Rectal smooth muscle tissue (tissue), 1 donor: ENCODE measurements around the gene OSBPL2.

ENCODE experiments used
- H3K27ac ChIP-seq: one replicate; pipeline ENCODE4 v1.7.0; 2013; ENCODE audit warnings: low read depth, low read length, inconsistent platforms
- H3K27me3 ChIP-seq: one replicate; pipeline ENCODE4 v1.7.0; 2013; ENCODE audit warnings: low read length; ENCODE audit not compliant: control insufficient read depth, insufficient read depth
- H3K36me3 ChIP-seq: one replicate; pipeline ENCODE4 v1.7.0; 2013; ENCODE audit warnings: low read length; ENCODE audit not compliant: control insufficient read depth, insufficient read depth
- H3K4me1 ChIP-seq: one replicate; pipeline ENCODE4 v1.7.0; 2013; ENCODE audit warnings: low read length; ENCODE audit not compliant: control insufficient read depth, insufficient read depth
- H3K4me3 ChIP-seq: one replicate; pipeline ENCODE4 v1.7.0; 2013; ENCODE audit warnings: low read length
- H3K9ac ChIP-seq: one replicate; pipeline ENCODE4 v1.7.0; 2013; ENCODE audit warnings: low read length

Gene OSBPL2

GRCh38 chr20:62243906-62244515 lies 5.7 kb downstream of the OSBPL2 start:
- H3K36me3 ChIP-seq, result no peaks in the 10 kb centered on the region
- peaks cover 4% of the 10 kb centered on the region for H3K4me1 ChIP-seq
- no peak overlapping the region for H3K4me3 ChIP-seq
- no peaks in the 10 kb centered on the region for H3K27me3 ChIP-seq
- H3K9ac ChIP-seq, result no peak overlapping the region
- no peak overlapping the region for H3K27ac ChIP-seq

GRCh38 chr20:62244644-62245108 lies 6.4 kb downstream of the OSBPL2 start:
- Histone ChIP-seq H3K9ac (no peak overlapping the region), H3K27ac (no peak overlapping the region), H3K36me3 (no peaks in the 10 kb centered on the region), H3K4me1 (no peaks in the 10 kb centered on the region), H3K27me3 (no peaks in the 10 kb centered on the region), H3K4me3 (no peak overlapping the region)

GRCh38 chr20:62245911-62246280 lies 7.6 kb downstream of the OSBPL2 start:
- H3K9ac ChIP-seq, result no peak overlapping the region
- no peaks in the 10 kb centered on the region for H3K27me3 ChIP-seq
- H3K36me3 ChIP-seq, result no peaks in the 10 kb centered on the region
- H3K4me3 ChIP-seq, result no peak overlapping the region
- no peak overlapping the region for H3K27ac ChIP-seq
- H3K4me1 ChIP-seq, result no peaks in the 10 kb centered on the region

- Histone ChIP-seq H3K9ac (no peak overlapping the region), H3K36me3 (no peaks in the 10 kb centered on the region), H3K27ac (no peak overlapping the region), H3K4me3 (no peak overlapping the region), H3K4me1 (no peaks in the 10 kb centered on the region), H3K27me3 (no peaks in the 10 kb centered on the region)
Measured at GRCh38 chr20:62246431-62246830, 8.1 kb downstream of the OSBPL2 start.

GRCh38 chr20:62246872-62247652 lies 8.7 kb downstream of the OSBPL2 start:
- no peak overlapping the region for H3K27ac ChIP-seq
- H3K9ac ChIP-seq, result no peak overlapping the region
- no peaks in the 10 kb centered on the region for H3K36me3 ChIP-seq
- H3K27me3 ChIP-seq, result no peaks in the 10 kb centered on the region
- no peaks in the 10 kb centered on the region for H3K4me1 ChIP-seq
- no peak overlapping the region for H3K4me3 ChIP-seq

GRCh38 chr20:62248890-62249560 lies 10.7 kb downstream of the OSBPL2 start:
- H3K9ac ChIP-seq, result no peak overlapping the region
- H3K27me3 ChIP-seq, result no peaks in the 10 kb centered on the region
- no peaks in the 10 kb centered on the region for H3K36me3 ChIP-seq
- H3K4me3 ChIP-seq, result no peak overlapping the region
- no peak overlapping the region for H3K27ac ChIP-seq
- no peaks in the 10 kb centered on the region for H3K4me1 ChIP-seq

GRCh38 chr20:62252342-62252966 lies 14.1 kb downstream of the OSBPL2 start:
- no peaks in the 10 kb centered on the region for H3K27me3 ChIP-seq
- no peak overlapping the region for H3K27ac ChIP-seq
- no peak overlapping the region for H3K9ac ChIP-seq
- H3K36me3 ChIP-seq, result peaks cover 2% of the 10 kb centered on the region
- no peak overlapping the region for H3K4me3 ChIP-seq
- H3K4me1 ChIP-seq, result no peaks in the 10 kb centered on the region

- peaks cover 2% of the 10 kb centered on the region for H3K36me3 ChIP-seq
- no peak overlapping the region for H3K9ac ChIP-seq
- no peaks in the 10 kb centered on the region for H3K4me1 ChIP-seq
- H3K27ac ChIP-seq, result no peak overlapping the region
- no peaks in the 10 kb centered on the region for H3K27me3 ChIP-seq
- no peak overlapping the region for H3K4me3 ChIP-seq
Measured at GRCh38 chr20:62253398-62253797, 15.1 kb downstream of the OSBPL2 start.

GRCh38 chr20:62254021-62254724 lies 15.9 kb downstream of the OSBPL2 start:
- H3K4me1 ChIP-seq, result no peaks in the 10 kb centered on the region

GRCh38 chr20:62255976-62256375 lies 17.7 kb downstream of the OSBPL2 start:
- Histone ChIP-seq H3K9ac (no peak overlapping the region), H3K27ac (no peak overlapping the region), H3K36me3 (peaks cover 7% of the 10 kb centered on the region), H3K4me1 (no peaks in the 10 kb centered on the region), H3K27me3 (no peaks in the 10 kb centered on the region), H3K4me3 (no peak overlapping the region)

More at GRCh38 chr20:62254021-62254724, 15.9 kb downstream of the OSBPL2 start:
- H3K36me3 ChIP-seq, result peaks cover 2% of the 10 kb centered on the region
- no peak overlapping the region for H3K4me3 ChIP-seq
- no peak overlapping the region for H3K27ac ChIP-seq
- H3K9ac ChIP-seq, result no peak overlapping the region
- H3K27me3 ChIP-seq, result no peaks in the 10 kb centered on the region

GRCh38 chr20:62258499-62259293 lies 20.4 kb downstream of the OSBPL2 start:
- H3K9ac ChIP-seq, result no peak overlapping the region
- H3K36me3 ChIP-seq, result peaks cover 15% of the 10 kb centered on the region
- H3K4me1 ChIP-seq, result no peaks in the 10 kb centered on the region
- no peaks in the 10 kb centered on the region for H3K27me3 ChIP-seq
- H3K27ac ChIP-seq, result no peak overlapping the region
- no peak overlapping the region for H3K4me3 ChIP-seq
